ENCODE data around the gene FES. TPM values are rescaled to one million over a fixed set of nuclear protein-coding genes. Genes with fewer than 3 reads are reported as not detected.

Gene FES
- polyA plus RNA-seq, 1 donor from 2014 or later = not detected

- Histone ChIP-seq H3K9me3 (ENCODE audit: low read length) (no peaks in the 10 kb centered on the region), H3K9ac (ENCODE audit: low read length) (no peak overlapping the region), H3K36me3 (ENCODE audit: insufficient read depth, low read length) (no peaks in the 10 kb centered on the region), H3F3A (ENCODE audit: insufficient read depth, low read length, poor library complexity, severe bottlenecking) (no peaks in the 10 kb centered on the region), H3K27ac (ENCODE audit: low read length) (no peak overlapping the region), H4K20me1 (ENCODE audit: insufficient read depth) (no peaks in the 10 kb centered on the region), H3K27me3 (ENCODE audit: insufficient read depth, low read depth, low read length) (no peaks in the 10 kb centered on the region), H3K9me2 (ENCODE audit: insufficient read depth, low read length) (no peaks in the 10 kb centered on the region), H2AFZ (ENCODE audit: low read depth, low read length) (no peak overlapping the region), H3K79me2 (replicated peaks; ENCODE audit: insufficient read depth, low read length) (no peaks in the 10 kb centered on the region), H3K4me2 (ENCODE audit: low read length) (no peak overlapping the region), H3K4me3 (ENCODE audit: low read length) (no peak overlapping the region)
- TF ChIP-seq TAF1 (IDR thresholded peaks at IDR 0.05; ENCODE audit: low read depth) (no peak), POLR2AphosphoS5 (IDR thresholded peaks at IDR 0.05) (no peak), RAD21 (conservative IDR thresholded peaks at IDR 0.05) (no peak), MXI1 (conservative IDR thresholded peaks at IDR 0.05; ENCODE audit: poor library complexity, severe bottlenecking) (no peak), SMC3 (conservative IDR thresholded peaks at IDR 0.05; ENCODE audit: poor library complexity) (no peak), EP300 (conservative IDR thresholded peaks at IDR 0.05; ENCODE audit: poor library complexity, severe bottlenecking) (no peak), EZH2 (IDR thresholded peaks at IDR 0.05; ENCODE audit: borderline replicate concordance, insufficient read depth, low read length, poor library complexity, severe bottlenecking) (no peak)
- TF ChIP-seq, protein P1, sequence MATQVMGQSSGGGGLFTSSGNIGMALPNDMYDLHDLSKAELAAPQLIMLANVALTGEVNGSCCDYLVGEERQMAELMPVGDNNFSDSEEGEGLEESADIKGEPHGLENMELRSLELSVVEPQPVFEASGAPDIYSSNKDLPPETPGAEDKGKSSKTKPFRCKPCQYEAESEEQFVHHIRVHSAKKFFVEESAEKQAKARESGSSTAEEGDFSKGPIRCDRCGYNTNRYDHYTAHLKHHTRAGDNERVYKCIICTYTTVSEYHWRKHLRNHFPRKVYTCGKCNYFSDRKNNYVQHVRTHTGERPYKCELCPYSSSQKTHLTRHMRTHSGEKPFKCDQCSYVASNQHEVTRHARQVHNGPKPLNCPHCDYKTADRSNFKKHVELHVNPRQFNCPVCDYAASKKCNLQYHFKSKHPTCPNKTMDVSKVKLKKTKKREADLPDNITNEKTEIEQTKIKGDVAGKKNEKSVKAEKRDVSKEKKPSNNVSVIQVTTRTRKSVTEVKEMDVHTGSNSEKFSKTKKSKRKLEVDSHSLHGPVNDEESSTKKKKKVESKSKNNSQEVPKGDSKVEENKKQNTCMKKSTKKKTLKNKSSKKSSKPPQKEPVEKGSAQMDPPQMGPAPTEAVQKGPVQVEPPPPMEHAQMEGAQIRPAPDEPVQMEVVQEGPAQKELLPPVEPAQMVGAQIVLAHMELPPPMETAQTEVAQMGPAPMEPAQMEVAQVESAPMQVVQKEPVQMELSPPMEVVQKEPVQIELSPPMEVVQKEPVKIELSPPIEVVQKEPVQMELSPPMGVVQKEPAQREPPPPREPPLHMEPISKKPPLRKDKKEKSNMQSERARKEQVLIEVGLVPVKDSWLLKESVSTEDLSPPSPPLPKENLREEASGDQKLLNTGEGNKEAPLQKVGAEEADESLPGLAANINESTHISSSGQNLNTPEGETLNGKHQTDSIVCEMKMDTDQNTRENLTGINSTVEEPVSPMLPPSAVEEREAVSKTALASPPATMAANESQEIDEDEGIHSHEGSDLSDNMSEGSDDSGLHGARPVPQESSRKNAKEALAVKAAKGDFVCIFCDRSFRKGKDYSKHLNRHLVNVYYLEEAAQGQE (IDR thresholded peaks at IDR 0.05; ENCODE audit: borderline replicate concordance) = no peak
- TF ChIP-seq, protein P2, sequence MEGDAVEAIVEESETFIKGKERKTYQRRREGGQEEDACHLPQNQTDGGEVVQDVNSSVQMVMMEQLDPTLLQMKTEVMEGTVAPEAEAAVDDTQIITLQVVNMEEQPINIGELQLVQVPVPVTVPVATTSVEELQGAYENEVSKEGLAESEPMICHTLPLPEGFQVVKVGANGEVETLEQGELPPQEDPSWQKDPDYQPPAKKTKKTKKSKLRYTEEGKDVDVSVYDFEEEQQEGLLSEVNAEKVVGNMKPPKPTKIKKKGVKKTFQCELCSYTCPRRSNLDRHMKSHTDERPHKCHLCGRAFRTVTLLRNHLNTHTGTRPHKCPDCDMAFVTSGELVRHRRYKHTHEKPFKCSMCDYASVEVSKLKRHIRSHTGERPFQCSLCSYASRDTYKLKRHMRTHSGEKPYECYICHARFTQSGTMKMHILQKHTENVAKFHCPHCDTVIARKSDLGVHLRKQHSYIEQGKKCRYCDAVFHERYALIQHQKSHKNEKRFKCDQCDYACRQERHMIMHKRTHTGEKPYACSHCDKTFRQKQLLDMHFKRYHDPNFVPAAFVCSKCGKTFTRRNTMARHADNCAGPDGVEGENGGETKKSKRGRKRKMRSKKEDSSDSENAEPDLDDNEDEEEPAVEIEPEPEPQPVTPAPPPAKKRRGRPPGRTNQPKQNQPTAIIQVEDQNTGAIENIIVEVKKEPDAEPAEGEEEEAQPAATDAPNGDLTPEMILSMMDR (IDR thresholded peaks at IDR 0.05; ENCODE audit: poor library complexity, severe bottlenecking) = no peak
Observed at GRCh38 chr15:90880381-90881145, 3.7 kb upstream of the FES start.

- no peaks in the 10 kb centered on the region for H3K27me3 ChIP-seq (ENCODE audit: insufficient read depth, low read depth, low read length)
- H3K4me3 ChIP-seq (ENCODE audit: low read length) = no peak overlapping the region
- no peak overlapping the region for H3K9ac ChIP-seq (ENCODE audit: low read length)
- no peak overlapping the region for H2AFZ ChIP-seq (ENCODE audit: low read depth, low read length)
- H3K9me3 ChIP-seq (ENCODE audit: low read length) = no peaks in the 10 kb centered on the region
- H3F3A ChIP-seq (ENCODE audit: insufficient read depth, low read length, poor library complexity, severe bottlenecking) = no peaks in the 10 kb centered on the region
- H3K27ac ChIP-seq (ENCODE audit: low read length) = no peak overlapping the region
- no peaks in the 10 kb centered on the region for H3K9me2 ChIP-seq (ENCODE audit: insufficient read depth, low read length)
- H3K79me2 ChIP-seq (replicated peaks; ENCODE audit: insufficient read depth, low read length) = no peaks in the 10 kb centered on the region
- no peaks in the 10 kb centered on the region for H4K20me1 ChIP-seq (ENCODE audit: insufficient read depth)
- no peak overlapping the region for H3K4me2 ChIP-seq (ENCODE audit: low read length)
- TF ChIP-seq, protein P2 (IDR thresholded peaks at IDR 0.05; ENCODE audit: poor library complexity, severe bottlenecking) = no peak
- TF ChIP-seq EZH2 (IDR thresholded peaks at IDR 0.05; ENCODE audit: borderline replicate concordance, insufficient read depth, low read length, poor library complexity, severe bottlenecking) (no peak), SMC3 (conservative IDR thresholded peaks at IDR 0.05; ENCODE audit: poor library complexity) (no peak), TAF1 (IDR thresholded peaks at IDR 0.05; ENCODE audit: low read depth) (no peak), EP300 (conservative IDR thresholded peaks at IDR 0.05; ENCODE audit: poor library complexity, severe bottlenecking) (no peak), RAD21 (conservative IDR thresholded peaks at IDR 0.05) (no peak), MXI1 (conservative IDR thresholded peaks at IDR 0.05; ENCODE audit: poor library complexity, severe bottlenecking) (no peak), POLR2AphosphoS5 (IDR thresholded peaks at IDR 0.05) (no peak)
- TF ChIP-seq, protein P1 (IDR thresholded peaks at IDR 0.05; ENCODE audit: borderline replicate concordance) = no peak
- H3K36me3 ChIP-seq (ENCODE audit: insufficient read depth, low read length) = no peaks in the 10 kb centered on the region
Observed at GRCh38 chr15:90881181-90881977, 2.9 kb upstream of the FES start.
